Measurements from ENCODE around the gene ESYT1. TPM values are rescaled to one million over a fixed set of nuclear protein-coding genes. Genes with fewer than 3 reads are reported as not detected.

ESYT1 gene
- total and polyA plus RNA-seq, 9 of the 15 experiments (the other 6 are each of a cell fraction or from before 2014, with no cell fraction given), result 132 to 420 (median 164) TPM

- peaks cover 34% of the 10 kb centered on the region; the same call in 1 of the 2 replicates for H4K20me1 ChIP-seq (replicated peaks; ENCODE audit: control insufficient read depth, insufficient read depth, low read length)
- H3K27me3 ChIP-seq (ENCODE audit: control insufficient read depth in 2 of 2, insufficient read depth in 2 of 2, low read length in 2 of 2), result no peaks in the 10 kb centered on the region
- WGBS (ENCODE audit: insufficient coverage, low coverage, missing lambda C conversion rate), result 1% methylated on average over 6 of the region's 6 CpGs
- ChIA-PET CTCF (ENCODE audit: low intra/inter-chr PET ratio) (interaction anchor here (0.7 to 2.6 kb wide), 2 partner anchors 33 to 43 kb away, joined by 3 to 7 read pairs; no protein-coding TSS in a partner anchor), POLR2A (interaction anchor here (0.6 to 8.9 kb wide), 17 partner anchors 8 to 162 kb away, joined by 3 to 124 read pairs (median 6); partner anchors contain the start of genes ERBB3, ESYT1, RNF41 and RPL41)
- H3K36me3 ChIP-seq (ENCODE audit: control insufficient read depth, insufficient read depth, low read length), result peaks cover 64% of the 10 kb centered on the region
- peaks cover 40% of the 10 kb centered on the region for H3K79me2 ChIP-seq (ENCODE audit: control insufficient read depth, insufficient read depth, low read length)
- FAIRE-seq (peak; percentile 70), DNase-seq (ENCODE audit: extremely low read depth in 1 of 4, low spot score in 3 of 4) (peak in 2 of 4 experiments; percentile 47 to 73), ATAC-seq (peak; percentile 23)
- in situ Hi-C loops (cut with MboI), result no loop called here
- H3K9me1 ChIP-seq (ENCODE audit: control insufficient read depth, insufficient read depth, low read length), result peaks cover 3% of the 10 kb centered on the region
- H2AFZ ChIP-seq (ENCODE audit: low read depth, low read length), result no peak overlapping the region
- H3K27ac ChIP-seq (ENCODE audit: extremely low read depth, low read depth, low read length), result peak overlapping the region; percentile 98
- H3K4me1 ChIP-seq (replicated peaks in 1 of 2; ENCODE audit: control insufficient read depth in 2 of 2, insufficient read depth in 2 of 2, low read length in 2 of 2), result peaks cover 33 to 46% of the 10 kb centered on the region in 2 experiments; a peak in 4 of 5 replicates
- H3K4me3 ChIP-seq, result peak overlapping the region; percentile 90
- BruUV-seq (replicated peaks), result no TSS peak
- intact Hi-C loops (cut with micrococcal nuclease), result loop anchor here (1.0 to 5.0 kb wide), 2 partner anchors 32 to 42 kb away; partner anchors contain the start of genes RPL41 and ZC3H10
- no peaks in the 10 kb centered on the region for H3K9me3 ChIP-seq (replicated peaks; ENCODE audit: control insufficient read depth, insufficient read depth, low read depth, low read length)
- peak overlapping the region; percentile 93 to 98 for H3K9ac ChIP-seq (ENCODE audit: insufficient read depth in 1 of 2, low read depth in 2 of 2, low read length in 2 of 2)
- peak overlapping the region; percentile 80 for H3K4me2 ChIP-seq (ENCODE audit: insufficient read depth, low read length)
- no peak for TF ChIP-seq ZBTB5 (IDR thresholded peaks at IDR 0.05)
- TF ChIP-seq RAD51 (IDR thresholded peaks at IDR 0.05; ENCODE audit: borderline replicate concordance, low read depth), result no peak
- no peak for TF ChIP-seq ZNF134 (CRISPR knock-in tag; conservative IDR thresholded peaks at IDR 0.05)
- 0 out of 2 replicates have a peak, but pooled peaks have one; percentile 32 for TF ChIP-seq ZNF644 (tag; IDR thresholded peaks at IDR 0.05; ENCODE audit: low read depth)
- no peak for TF ChIP-seq ZNF57 (CRISPR knock-in tag; IDR thresholded peaks at IDR 0.05)
- no peak for TF ChIP-seq NUFIP1 (IDR thresholded peaks at IDR 0.05; ENCODE audit: partially characterized antibody)
- TF ChIP-seq PURB (CRISPR knock-in tag; IDR thresholded peaks at IDR 0.05; ENCODE audit: low read depth), result no peak
- no peak; a peak in 1 of 4 replicates for TF ChIP-seq TBL1XR1 (IDR thresholded peaks at IDR 0.05; ENCODE audit: low read length in 2 of 2)
- TF ChIP-seq HDAC3 (IDR thresholded peaks at IDR 0.05; ENCODE audit: borderline replicate concordance, partially characterized antibody), result no peak
- TF ChIP-seq FUS (optimal IDR thresholded peaks at IDR 0.05; ENCODE audit: low read depth, low read length), result no peak
- no peak for TF ChIP-seq RNF2 (IDR thresholded peaks at IDR 0.05)
- TF ChIP-seq ZNF280A (IDR thresholded peaks at IDR 0.05; ENCODE audit: low read depth, partially characterized antibody), result no peak
- no peak for TF ChIP-seq MTA3 (IDR thresholded peaks at IDR 0.05; ENCODE audit: borderline replicate concordance)
- TF ChIP-seq RNF219 (CRISPR knock-in tag; IDR thresholded peaks at IDR 0.05), result no peak
- TF ChIP-seq CREB1 (IDR thresholded peaks at IDR 0.05), result peak; percentile 37; the same call in 1 of the 2 replicates
- TF ChIP-seq CREB1 (CRISPR knock-in tag; IDR thresholded peaks at IDR 0.05), result no peak
- TF ChIP-seq ZNF165 (CRISPR knock-in tag; IDR thresholded peaks at IDR 0.05; ENCODE audit: borderline replicate concordance), result no peak
- no peak for TF ChIP-seq KLF1 (tag; IDR thresholded peaks at IDR 0.05)
- TF ChIP-seq SUPT5H (IDR thresholded peaks at IDR 0.05), result 0 out of 2 replicates have a peak, but pooled peaks have one; percentile 11
Measured at GRCh38 chr12:56158926-56159461, 30.9 kb downstream of the ESYT1 start.

Data from K562 (cell line).